ENCODE measurements around the gene S100A13. TPM values are rescaled to one million over a fixed set of nuclear protein-coding genes. Genes with fewer than 3 reads are reported as not detected.

The S100A13 gene
- total RNA-seq, 4 donors from 2014 or later: 44.4 to 63.3 (median 55.7) TPM

DNA sequence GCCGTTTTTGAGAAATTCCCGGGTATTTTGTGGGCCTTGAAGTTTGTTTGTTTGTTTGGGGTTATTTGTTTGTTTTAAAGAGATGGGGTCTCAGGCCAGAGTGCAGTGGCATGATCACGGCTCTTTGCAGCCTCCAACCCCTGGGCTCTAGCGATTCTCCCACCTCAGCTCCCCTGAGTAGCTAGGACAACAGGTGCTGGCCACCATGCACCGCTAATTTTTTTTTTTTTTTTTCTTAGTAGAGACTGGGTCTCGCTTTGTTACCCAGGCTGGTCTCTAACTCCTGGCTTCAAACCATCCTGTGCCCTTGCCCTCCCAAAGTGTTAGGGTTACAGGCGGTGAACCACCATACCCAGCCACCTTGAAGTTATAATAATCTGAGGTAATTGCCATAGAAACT, 8.6 kb upstream of the S100A13 start:
- TF ChIP-seq, protein P1, sequence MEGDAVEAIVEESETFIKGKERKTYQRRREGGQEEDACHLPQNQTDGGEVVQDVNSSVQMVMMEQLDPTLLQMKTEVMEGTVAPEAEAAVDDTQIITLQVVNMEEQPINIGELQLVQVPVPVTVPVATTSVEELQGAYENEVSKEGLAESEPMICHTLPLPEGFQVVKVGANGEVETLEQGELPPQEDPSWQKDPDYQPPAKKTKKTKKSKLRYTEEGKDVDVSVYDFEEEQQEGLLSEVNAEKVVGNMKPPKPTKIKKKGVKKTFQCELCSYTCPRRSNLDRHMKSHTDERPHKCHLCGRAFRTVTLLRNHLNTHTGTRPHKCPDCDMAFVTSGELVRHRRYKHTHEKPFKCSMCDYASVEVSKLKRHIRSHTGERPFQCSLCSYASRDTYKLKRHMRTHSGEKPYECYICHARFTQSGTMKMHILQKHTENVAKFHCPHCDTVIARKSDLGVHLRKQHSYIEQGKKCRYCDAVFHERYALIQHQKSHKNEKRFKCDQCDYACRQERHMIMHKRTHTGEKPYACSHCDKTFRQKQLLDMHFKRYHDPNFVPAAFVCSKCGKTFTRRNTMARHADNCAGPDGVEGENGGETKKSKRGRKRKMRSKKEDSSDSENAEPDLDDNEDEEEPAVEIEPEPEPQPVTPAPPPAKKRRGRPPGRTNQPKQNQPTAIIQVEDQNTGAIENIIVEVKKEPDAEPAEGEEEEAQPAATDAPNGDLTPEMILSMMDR (IDR thresholded peaks at IDR 0.05): no peak
- no peak for TF ChIP-seq POLR2A (IDR thresholded peaks at IDR 0.05)
- Histone ChIP-seq H3K27ac (peak overlapping the region in 3 of 4 donors; percentile 99 to 100 (median 100)), H3K4me3 (peak overlapping the region in 2 of 4 donors; percentile 81 to 84), H3K4me1 (peaks cover 19 to 57% (median 33%) of the 10 kb centered on the region in 3 donors), H3K9me3 (no peaks in the 10 kb centered on the region), H3K36me3 (peaks cover 21 to 54% (median 39%) of the 10 kb centered on the region in 3 donors), H3K27me3 (no peaks in the 10 kb centered on the region)
- DNase-seq: no peak
- intact Hi-C loops (cut with DNase I): no loop called here
- WGBS, 2 donors: 75 to 80% methylated on average over 6 to 7 of the region's 7 CpGs

- intact Hi-C loops (cut with DNase I): no loop called here
- 0 to 3% methylated on average over 25 to 31 of the region's 65 CpGs for WGBS, 2 donors
- Histone ChIP-seq H3K27ac (peak within 1 kb of the TSS; percentile 99 to 100 (median 100)), H3K27me3 (no peaks in the 10 kb centered on the region), H3K4me3 (peak within 1 kb of the TSS; percentile 81 to 90 (median 84)), H3K9me3 (no peaks in the 10 kb centered on the region), H3K4me1 (peaks cover 19 to 59% (median 33%) of the 10 kb centered on the region in 3 donors), H3K36me3 (peaks cover 2 to 36% (median 20%) of the 10 kb centered on the region in 3 donors)
- peak; percentile 90 for DNase-seq
- TF ChIP-seq POLR2A (IDR thresholded peaks at IDR 0.05): peak in 3 of 4 donors; percentile 12 to 76 (median 75)
- TF ChIP-seq, protein P1 (IDR thresholded peaks at IDR 0.05): peak in 2 of 6 experiments; percentile 23 to 44
These were observed 6.7 kb upstream of the S100A13 start, which contains the start of gene CHTOP for GRCh38 chr1:153633754-153634665. TSS of gene CHTOP (plus strand) at chr1:153634066. CDS start at chr1:153636589, 2,523 bp downstream.

DNA sequence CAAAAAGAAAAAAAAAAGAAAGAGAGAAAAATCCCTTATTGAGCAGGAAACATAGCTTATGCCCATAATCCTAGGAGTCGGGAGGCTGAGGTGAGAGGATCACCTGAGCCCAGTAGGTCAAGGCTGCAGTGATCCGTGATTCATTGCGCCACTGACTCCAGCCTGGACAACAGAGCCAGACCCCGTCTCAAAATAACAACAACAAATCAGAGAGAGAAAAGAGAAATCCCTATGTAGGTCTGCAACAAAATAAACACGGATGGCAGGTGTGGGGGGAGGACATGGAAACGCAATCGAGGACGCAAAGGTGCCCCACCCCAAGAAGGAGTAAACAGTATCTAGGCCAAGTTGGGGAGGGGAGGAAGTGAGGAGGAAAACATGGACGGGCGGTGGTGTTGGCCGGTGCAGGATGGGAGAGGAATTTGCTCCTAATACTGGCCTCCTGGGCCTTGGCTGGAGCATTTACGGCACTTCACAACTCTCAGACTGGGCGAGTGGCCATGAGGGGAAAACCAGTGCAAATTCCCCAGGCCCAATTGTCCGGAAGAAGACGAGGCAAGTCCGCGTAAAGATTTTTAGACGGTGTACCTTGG, 6.0 kb upstream of the S100A13 start:
- 35 to 39% methylated on average over 14 to 17 of the region's 18 CpGs for WGBS, 2 donors
- peak overlapping the region; percentile 81 to 90 (median 84) for H3K4me3 ChIP-seq

DNA sequence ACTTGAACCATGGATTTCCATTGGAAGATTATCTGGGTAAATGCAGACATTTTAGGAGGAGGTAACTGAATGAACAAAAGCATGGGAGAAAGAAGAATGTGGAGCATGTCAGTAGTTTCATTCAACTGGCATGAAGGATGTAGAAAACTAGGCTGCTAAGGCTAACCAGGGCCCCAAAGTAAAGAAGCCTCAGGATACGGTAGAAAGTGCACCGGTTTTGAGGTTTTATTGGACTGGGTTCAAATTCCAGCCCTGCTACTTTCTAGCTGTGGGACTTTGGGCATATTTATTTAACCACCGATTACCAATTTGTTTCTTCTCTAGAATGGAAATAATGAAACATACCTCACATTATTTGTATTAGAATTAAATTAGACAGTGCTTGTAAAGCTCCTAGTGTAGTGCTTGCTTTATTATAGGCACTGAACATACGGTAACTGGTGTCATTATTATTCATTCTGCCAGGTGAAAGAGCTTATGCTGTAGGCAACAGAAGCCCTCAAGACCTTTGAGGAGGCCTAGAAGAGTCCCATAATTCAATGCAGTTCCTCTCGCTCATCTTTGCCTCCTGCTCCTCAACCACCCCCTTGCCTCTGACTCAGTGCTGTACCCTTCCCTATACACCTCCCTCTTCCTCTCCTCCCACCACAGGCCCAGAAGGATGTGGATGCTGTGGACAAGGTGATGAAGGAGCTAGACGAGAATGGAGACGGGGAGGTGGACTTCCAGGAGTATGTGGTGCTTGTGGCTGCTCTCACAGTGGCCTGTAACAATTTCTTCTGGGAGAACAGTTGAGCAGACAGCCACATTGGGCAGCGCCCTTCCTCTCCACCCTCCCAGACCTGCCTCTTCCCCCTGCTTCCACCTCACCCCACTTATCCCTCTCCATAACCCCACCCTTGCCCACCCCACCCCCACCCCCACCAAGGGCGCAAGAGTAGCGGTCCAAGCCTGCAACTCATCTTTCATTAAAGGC, 4.0 kb upstream of the S100A13 start:
- no peak overlapping the region for H3K4me3 ChIP-seq
- H3K9me3 ChIP-seq: no peaks in the 10 kb centered on the region
- H3K4me1 ChIP-seq: peaks cover 35 to 56% (median 36%) of the 10 kb centered on the region in 3 donors
- intact Hi-C loops (cut with DNase I): no loop called here
- peak overlapping the region in 2 of 4 donors; percentile 1 to 23 for H3K27ac ChIP-seq
- H3K36me3 ChIP-seq: peaks cover 0 to 9% (median 0%) of the 10 kb centered on the region in 3 donors
- TF ChIP-seq, protein P1 (IDR thresholded peaks at IDR 0.05): no peak
- no peak for TF ChIP-seq POLR2A (IDR thresholded peaks at IDR 0.05)
- no peak for DNase-seq
- H3K27me3 ChIP-seq: no peaks in the 10 kb centered on the region
- 65 to 70% methylated on average over 8 to 10 of the region's 10 CpGs for WGBS, 2 donors

More for the DNA sequence above, 6.0 kb upstream of the S100A13 start:
- DNase-seq: no peak
- peaks cover 0 to 28% (median 13%) of the 10 kb centered on the region in 3 donors for H3K36me3 ChIP-seq
- H3K27me3 ChIP-seq: no peaks in the 10 kb centered on the region
- peaks cover 22 to 56% (median 33%) of the 10 kb centered on the region in 3 donors for H3K4me1 ChIP-seq
- H3K9me3 ChIP-seq: no peaks in the 10 kb centered on the region
- intact Hi-C loops (cut with DNase I): no loop called here
- H3K27ac ChIP-seq: peak overlapping the region; percentile 99 to 100 (median 100)
- TF ChIP-seq, protein P1 (IDR thresholded peaks at IDR 0.05): no peak
- no peak for TF ChIP-seq POLR2A (IDR thresholded peaks at IDR 0.05)

Data from esophagus squamous epithelium (tissue), 5 donors.